ENCODE results near the gene FAM180B.
"Not testable (repeated sequence)": the region's sequence is repeated elsewhere in the genome, so short reads cannot be mapped to it uniquely, and the experiment has no call there.

FAM180B gene, protein sequence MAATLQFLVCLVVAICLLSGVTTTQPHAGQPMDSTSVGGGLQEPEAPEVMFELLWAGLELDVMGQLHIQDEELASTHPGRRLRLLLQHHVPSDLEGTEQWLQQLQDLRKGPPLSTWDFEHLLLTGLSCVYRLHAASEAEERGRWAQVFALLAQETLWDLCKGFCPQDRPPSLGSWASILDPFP

DNA sequence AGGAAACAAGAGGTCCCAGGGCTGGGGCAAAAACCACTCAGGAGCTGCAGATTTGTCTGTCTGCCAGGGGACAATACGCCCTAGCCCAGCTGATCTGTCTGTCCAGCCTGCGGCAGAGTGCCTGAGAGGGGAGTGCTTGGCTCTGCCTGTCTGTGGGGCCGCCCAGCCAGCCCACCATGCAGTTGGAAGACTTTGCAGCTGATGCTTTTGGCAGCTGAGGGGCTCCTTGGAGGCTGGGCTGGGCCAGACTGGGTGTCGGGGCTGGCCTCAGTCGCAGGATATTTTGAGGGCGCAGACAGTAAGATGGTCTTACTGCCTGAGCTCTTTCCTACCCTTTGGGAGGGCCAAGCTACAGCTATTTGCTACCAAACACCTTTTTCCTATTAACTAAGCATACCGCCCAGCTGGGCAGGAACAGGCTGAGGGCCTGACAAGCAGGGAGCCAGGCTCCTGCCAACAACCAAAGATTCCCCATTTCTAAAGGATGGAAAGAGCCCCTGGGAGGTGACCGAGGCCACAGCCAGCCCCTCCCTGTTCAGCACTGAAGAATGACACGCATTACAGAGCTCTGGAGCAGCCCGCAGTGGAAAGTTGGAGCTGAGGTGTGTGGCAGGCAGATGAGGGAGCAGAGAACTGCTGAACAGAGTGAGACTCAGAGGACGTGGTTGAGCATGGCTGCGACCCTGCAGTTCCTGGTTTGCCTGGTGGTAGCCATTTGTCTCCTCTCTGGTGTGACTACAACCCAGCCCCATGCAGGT lies at the start of gene FAM180B:
TSS of gene FAM180B (plus strand) at position 581 of the 758 bp plus-strand sequence. CDS start at position 672, 91 bp downstream.
- DNase-seq (ENCODE audit: low read depth), result no peak

DNA sequence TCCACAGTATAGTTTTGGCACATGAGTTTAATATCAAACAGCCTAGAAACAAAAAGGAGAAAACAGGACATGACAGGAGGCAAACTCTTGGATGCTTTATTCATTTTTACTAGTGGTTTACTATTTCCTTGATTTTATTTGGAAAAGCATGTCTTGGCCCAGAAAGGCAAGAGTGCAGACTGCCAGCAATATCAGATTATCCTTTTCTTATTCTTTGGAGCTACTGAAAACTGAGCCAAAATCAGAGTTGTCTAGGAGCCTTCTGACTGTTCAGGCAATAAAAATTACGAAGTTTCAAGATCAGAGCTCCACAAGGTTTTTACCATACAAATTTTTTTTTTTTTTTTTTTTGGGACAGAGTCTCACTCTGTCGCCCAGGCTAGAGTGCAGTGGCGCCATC lies 49.6 kb upstream of the FAM180B start:
- DNase-seq (ENCODE audit: low read depth), result no peak

DNA sequence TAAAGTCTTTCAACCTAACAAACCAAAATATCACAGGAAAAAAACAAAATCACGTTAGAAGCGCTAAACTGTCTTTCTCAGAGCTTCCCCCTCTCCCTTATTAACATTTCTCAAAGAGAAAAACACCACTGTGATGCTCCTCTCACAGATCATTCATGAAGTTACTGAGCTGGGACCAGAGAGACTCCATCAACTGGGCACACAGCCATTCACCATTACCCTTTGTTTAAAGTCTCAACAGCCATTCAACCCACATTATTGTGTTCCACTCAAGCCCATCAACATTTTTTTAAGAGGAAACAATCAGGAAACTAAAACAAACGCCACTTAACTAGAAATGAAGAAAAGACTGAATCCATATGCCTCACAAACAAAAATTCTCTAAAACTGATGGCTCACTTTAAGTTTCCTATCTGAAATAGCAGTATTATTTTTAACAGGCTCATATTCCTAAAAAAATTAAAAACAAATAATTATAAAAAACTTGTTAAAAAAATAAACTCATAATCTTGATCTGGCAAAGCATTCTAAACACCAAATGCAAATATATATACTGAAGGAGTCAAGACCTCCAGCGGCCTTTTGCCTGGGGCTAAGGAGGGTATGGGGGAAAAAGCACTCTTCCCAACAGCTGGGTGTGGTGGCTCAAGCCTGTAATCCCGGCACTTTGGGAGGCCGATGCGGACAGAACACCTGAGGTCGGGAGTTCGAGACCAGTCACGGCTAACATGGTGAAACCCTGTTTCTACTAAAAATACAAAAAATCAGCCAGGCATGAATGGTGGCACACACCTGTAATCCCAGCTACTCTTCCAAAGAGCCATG lies 47.5 kb upstream of the FAM180B start:
- no peak for DNase-seq (ENCODE audit: low read depth)

GRCh38 chr11:47539681-47540039 lies 46.8 kb upstream of the FAM180B start:
- DNase-seq (ENCODE audit: low read depth), result no peak

- DNase-seq (ENCODE audit: low read depth), result no peak
Measured at GRCh38 chr11:47541070-47541469, 45.4 kb upstream of the FAM180B start.

DNA sequence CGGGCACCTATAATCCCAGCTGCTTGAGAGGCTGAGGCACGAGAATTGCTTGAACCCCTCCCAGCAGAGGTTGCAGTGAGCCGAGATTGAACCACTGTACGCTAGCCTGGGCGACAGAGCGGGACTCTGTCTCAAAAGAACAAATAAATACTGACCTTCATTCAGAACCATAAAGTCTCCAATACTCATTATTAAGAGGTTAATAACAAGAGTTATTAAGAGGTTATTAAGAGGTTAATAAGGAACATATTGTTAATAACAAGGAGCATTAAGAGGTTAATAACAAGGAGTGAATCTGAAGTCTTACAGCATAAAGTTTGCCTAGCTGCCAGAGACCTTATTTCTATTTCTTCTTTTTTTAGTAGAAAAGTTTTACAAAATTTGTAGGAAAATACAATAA lies 41.2 kb upstream of the FAM180B start:
- no peak for DNase-seq (ENCODE audit: low read depth)

DNA sequence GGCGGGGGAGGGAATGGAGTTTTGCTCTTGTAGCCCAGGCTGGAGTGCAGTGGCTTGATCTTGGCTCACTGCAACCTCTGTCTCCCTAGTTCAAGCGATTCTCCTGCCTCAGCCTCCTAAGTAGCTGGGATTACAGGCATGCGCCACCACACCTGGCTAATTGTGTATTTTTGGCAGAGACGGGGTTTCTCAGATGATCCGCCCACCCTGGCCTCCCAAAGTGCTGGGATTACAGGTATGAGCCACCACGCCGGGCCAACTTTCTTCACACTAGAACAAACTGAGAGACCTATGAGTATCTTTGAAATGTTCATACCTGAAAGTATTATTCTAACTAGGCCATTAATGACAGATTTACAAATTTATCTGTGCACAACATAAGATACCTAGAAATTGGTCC lies 40.2 kb upstream of the FAM180B start:
- not testable (repeated sequence) for DNase-seq (ENCODE audit: low read depth)

DNA sequence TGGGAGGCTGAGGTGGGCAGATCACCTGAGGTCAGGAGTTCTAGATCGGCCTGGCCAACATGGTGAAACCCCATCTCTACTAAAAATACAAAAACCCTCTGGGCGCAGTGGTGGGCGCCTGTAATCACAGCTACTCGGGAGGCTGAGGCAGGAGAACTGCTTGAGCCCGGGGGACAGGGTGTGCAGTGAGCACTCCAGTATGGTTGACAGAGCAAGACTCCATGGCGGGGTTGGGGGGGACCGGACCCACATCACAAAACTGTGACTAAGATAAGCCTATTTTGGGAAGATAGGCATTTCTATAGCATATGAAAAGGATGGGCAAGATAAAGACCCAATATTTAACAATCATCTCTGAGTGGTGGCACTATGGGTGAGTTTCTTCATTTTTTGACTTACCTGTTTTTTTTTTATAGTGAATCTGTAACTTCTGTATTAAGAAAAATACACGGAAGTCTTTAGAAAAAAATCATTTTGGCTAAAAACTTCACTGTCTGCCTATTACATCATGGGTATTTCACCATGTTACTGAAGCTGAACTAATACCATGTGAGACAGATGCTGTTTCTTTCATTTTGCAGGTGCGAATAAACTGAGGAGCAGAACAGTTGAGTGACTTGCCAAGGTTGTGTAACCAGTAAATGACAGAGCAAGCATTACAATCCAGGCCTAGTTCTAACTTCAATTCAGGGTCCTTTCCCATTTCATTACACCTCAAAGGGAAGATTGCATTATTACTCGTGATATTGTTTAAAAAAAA lies 36.0 kb upstream of the FAM180B start:
- no peak for DNase-seq (ENCODE audit: low read depth)

GRCh38 chr11:47551086-47551485 lies 35.4 kb upstream of the FAM180B start:
- no peak for DNase-seq (ENCODE audit: low read depth)

DNA sequence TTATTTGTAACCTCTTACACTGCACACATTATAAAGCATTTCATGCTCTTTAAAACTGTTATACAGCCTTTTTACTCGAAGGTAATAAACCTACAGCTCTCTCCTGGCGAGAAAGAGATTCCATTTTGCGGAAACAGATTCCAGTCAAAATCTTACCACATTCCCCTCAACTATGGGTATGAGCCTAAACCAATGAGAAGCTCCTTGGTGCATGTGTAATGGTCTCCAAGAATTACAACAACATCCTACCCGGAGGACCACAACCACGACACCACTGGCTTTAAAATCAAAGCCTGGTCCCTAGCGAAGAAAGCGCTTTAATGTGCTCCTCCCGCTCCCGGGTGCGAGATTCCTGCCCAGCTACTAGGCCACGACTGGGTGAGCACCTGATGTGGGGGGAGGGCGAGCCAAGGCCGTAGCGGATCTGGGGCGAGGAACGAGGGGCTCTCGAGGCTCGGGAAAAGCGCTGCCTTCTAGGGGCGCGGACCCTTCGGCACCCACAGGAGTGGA lies 34.4 kb upstream of the FAM180B start:
- DNase-seq (ENCODE audit: low read depth), result peak; percentile 4

- peak; percentile 90 for DNase-seq (ENCODE audit: low read depth)
Measured at GRCh38 chr11:47552566-47553405, 33.7 kb upstream of the FAM180B start, which contains the start of gene CELF1. CELF1 (minus strand) TSS chr11:47553132; CDS start chr11:47499523, 53,609 bp downstream.

- peak; percentile 16 for DNase-seq (ENCODE audit: low read depth)
Measured at GRCh38 chr11:47553406-47553743, 33.1 kb upstream of the FAM180B start.

DNA sequence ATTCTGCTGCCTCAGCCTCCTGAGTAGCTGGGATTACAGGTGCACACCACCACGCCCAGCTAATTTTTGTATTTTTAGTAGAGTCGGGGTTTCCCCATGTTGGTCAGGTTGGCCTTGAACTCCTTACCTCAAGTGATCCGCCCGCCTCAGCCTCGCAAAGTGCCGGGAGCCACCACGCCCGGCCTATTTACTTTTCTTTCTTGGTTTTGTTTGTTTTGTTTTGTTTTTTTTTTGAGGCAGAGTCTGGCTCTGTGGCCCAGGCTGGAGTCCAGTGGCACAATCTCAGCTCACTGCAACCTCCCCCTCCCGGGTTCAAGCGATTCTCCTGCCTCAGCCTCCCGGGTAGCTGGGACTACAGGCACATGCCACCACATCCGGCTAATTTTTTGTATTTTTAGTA lies 29.5 kb upstream of the FAM180B start:
- DNase-seq (ENCODE audit: low read depth), result not testable (repeated sequence)

- no peak for DNase-seq (ENCODE audit: low read depth)
Measured at GRCh38 chr11:47558695-47559094, 27.8 kb upstream of the FAM180B start.

- DNase-seq (ENCODE audit: low read depth), result no peak
Measured at GRCh38 chr11:47560426-47560825, 26.1 kb upstream of the FAM180B start.

GRCh38 chr11:47562393-47562792 lies 24.1 kb upstream of the FAM180B start:
- not testable (repeated sequence) for DNase-seq (ENCODE audit: low read depth)

- not testable (repeated sequence) for DNase-seq (ENCODE audit: low read depth)
Measured at GRCh38 chr11:47564366-47564765, 22.1 kb upstream of the FAM180B start.

DNA sequence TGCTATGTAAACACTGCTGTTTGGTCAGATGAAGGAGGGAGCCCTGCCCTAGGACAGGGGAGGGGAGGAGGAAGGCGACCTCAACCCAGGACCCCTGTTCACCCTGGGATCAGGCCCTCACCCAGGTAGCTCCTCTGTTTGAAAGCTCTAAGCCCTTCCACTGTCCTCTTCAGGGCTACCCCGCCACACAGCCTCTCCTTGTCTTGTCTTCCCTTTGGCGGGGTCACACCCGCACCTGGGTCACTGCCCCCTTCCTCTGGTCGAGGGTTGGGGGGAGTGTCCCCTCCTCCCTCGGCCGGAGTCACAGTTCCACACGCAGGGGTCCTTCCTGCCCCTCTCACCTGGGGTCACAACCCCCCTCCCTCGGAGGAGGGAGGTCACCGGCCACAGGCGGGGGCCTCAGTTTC lies 21.5 kb upstream of the FAM180B start:
- DNase-seq (ENCODE audit: low read depth), result no peak

- DNase-seq (ENCODE audit: low read depth), result peak; percentile 58
Measured at GRCh38 chr11:47565340-47566148, 20.9 kb upstream of the FAM180B start, which contains the start of gene PTPMT1. PTPMT1 (plus strand) TSS chr11:47565599; CDS start chr11:47565623, 24 bp downstream.

- no peak for DNase-seq (ENCODE audit: low read depth)
Measured at GRCh38 chr11:47566149-47566698, 20.3 kb upstream of the FAM180B start.
